SK-N-SH (cell line): ENCODE measurements around the gene TTN.

ENCODE experiments used
- CHD2 ChIP-seq: fragments of 150-350 bp; IDR thresholded peaks from 2 replicates; pipeline ENCODE4 v1.6.1; 2018; ENCODE audit warnings: low read length; ENCODE audit not compliant: partially characterized antibody
- ELF1 ChIP-seq: IDR thresholded peaks from 2 replicates; pipeline ENCODE4 v1.4.0; 2012
- FOSL2 ChIP-seq: IDR thresholded peaks from 2 replicates; pipeline ENCODE4 v1.4.0; 2012; ENCODE audit warnings: low read depth, mild to moderate bottlenecking, moderate library complexity, borderline replicate concordance
- MAX ChIP-seq: IDR thresholded peaks from 2 replicates; pipeline ENCODE4 v1.4.0; 2012; ENCODE audit warnings: low read depth
- NRF1 ChIP-seq: IDR thresholded peaks from 2 replicates; pipeline ENCODE4 v1.6.1; 2012; ENCODE audit warnings: low read depth, mild to moderate bottlenecking, low read length
- POLR2AphosphoS5 ChIP-seq: IDR thresholded peaks from 2 replicates; pipeline ENCODE4 v1.6.1; 2012; ENCODE audit warnings: low read depth, low read length
- RCOR1 ChIP-seq: fragments of 150-350 bp; IDR thresholded peaks from 2 replicates; pipeline ENCODE4 v1.6.1; 2017; ENCODE audit warnings: antibody characterized with exemption, low read length
- REST ChIP-seq: IDR thresholded peaks from 2 replicates; pipeline ENCODE4 v1.6.1; 2012; ENCODE audit warnings: mild to moderate bottlenecking, low read depth, low read length, moderate library complexity
- RFX5 ChIP-seq: IDR thresholded peaks from 2 replicates; pipeline ENCODE4 v1.6.1; 2012; ENCODE audit warnings: mild to moderate bottlenecking, improper control_type of control experiment, low read length
- RXRA ChIP-seq: IDR thresholded peaks from 2 replicates; pipeline ENCODE4 v1.4.0; 2012; ENCODE audit warnings: low read depth, mild to moderate bottlenecking, borderline replicate concordance
- TAF1 ChIP-seq: IDR thresholded peaks from 2 replicates; pipeline ENCODE4 v1.6.1; 2012; ENCODE audit warnings: low read depth, mild to moderate bottlenecking, low read length, moderate library complexity, borderline replicate concordance
- TF ChIP-seq, protein P1 (sequence below): fragments of 200-600 bp; sonication (generic); IDR thresholded peaks from 2 replicates; pipeline ENCODE4 v1.6.1; 2017; ENCODE audit warnings: antibody characterized with exemption, mild to moderate bottlenecking, moderate library complexity

DNA sequence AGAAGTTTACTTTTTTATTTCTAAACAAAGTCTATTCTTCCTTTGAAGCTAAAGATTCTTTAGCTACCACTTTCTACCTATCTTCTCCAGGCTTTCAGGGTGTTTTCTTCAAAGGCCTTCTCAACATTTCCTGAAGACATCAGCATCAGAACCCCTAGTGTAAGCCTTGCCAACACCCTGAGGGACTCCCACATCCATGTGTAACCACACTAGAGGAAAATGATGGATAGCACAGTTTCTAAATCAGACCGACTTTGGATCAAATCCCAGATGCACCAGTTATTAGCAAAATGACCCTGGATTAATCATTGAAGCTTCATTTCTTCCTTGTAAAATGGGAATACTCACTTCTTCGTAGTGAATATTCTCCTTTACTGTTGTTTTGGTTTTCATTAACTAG lies 4.7 kb upstream of the TTN start:
- TF ChIP-seq RFX5 (no peak), REST (no peak), POLR2AphosphoS5 (no peak), TAF1 (no peak), ELF1 (no peak), MAX (no peak), RXRA (no peak), FOSL2 (no peak), RCOR1 (no peak), NRF1 (no peak), CHD2 (no peak)
- TF ChIP-seq, protein P1, sequence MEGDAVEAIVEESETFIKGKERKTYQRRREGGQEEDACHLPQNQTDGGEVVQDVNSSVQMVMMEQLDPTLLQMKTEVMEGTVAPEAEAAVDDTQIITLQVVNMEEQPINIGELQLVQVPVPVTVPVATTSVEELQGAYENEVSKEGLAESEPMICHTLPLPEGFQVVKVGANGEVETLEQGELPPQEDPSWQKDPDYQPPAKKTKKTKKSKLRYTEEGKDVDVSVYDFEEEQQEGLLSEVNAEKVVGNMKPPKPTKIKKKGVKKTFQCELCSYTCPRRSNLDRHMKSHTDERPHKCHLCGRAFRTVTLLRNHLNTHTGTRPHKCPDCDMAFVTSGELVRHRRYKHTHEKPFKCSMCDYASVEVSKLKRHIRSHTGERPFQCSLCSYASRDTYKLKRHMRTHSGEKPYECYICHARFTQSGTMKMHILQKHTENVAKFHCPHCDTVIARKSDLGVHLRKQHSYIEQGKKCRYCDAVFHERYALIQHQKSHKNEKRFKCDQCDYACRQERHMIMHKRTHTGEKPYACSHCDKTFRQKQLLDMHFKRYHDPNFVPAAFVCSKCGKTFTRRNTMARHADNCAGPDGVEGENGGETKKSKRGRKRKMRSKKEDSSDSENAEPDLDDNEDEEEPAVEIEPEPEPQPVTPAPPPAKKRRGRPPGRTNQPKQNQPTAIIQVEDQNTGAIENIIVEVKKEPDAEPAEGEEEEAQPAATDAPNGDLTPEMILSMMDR: no peak
